Activated CD4-positive, alpha-beta T cell treated with anti-CD3 and anti-CD28 coated beads for 24 hours (primary cell): ENCODE data around the gene PTPRK.
"Not testable (repeated sequence)": the region's sequence is repeated elsewhere in the genome, so short reads cannot be mapped to it uniquely, and the experiment has no call there.

ENCODE experiments used
- DNase-seq, 2 donors: peaks; one replicate each; pipeline ENCODE4 v3.0.0-alpha.2; 2020; ENCODE audit warnings: low read depth in 2 of 2

Gene PTPRK

DNA sequence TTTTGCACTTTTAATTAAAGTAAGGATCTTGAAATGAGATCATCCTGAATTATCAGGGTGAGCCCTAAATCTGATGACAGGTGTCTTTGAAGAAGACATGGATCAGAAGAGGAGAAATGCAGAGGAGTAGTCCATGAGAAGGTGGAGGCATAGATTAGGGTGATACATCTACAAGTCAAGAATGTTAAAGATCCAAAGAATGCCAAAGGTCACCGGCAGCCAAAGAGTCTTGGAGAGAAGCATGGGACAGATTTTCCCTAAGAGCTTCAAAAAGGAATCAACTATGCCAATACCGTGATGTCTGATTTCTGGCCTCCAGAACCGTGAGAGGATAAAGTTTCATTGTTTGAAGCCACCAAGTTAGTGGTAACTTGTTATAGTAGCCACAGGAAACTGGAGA is 560.5 kb downstream of the PTPRK start:
- no peak for DNase-seq

DNA sequence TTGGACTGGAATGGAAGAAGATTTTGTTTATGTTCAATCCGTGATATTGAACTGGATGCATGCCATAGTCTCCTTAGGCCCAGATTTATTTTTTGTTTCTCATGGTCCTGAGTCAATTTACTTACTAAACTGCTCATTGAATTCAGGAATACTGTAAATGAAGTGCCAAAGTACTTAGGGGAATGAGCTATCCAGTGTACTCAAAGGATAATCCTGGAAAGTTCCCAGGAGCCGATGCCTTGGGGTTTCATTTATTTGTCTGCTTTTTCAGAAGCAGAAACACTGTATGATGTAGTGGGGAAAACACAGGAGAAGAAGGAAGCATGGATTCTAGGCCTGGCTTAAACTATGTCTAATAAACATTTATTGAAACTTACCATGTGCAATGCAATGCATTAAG is 563.4 kb downstream of the PTPRK start:
- no peak for DNase-seq

DNA sequence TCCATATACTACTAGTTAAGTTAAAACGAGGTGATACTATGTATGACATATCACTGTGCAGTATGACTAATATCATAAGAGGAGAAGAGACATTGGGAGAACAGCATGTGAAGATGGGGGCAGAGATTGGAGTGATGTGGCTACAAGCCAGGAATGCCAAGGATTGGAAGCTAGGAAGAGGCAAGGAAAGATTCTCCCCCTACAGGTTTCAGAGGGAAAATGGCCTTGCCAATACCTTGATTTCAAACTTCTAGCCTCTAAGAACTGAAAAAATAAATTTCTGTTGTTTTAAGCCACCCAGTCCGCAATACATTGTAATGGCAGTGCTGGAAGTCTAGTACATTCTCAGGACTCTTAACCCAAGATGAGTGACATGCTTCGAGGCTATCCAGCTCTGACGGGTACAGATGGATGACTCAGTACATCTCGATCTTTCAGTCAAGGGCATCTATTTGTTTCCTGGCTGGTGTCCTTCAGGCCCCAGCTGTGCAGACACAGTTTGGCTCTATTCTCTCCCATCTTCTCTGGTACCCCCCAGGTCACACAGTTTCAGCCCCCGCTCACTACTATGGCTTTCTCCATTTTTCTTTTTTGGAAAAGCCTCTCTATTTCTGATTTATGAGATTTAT is 564.0 kb downstream of the PTPRK start:
- DNase-seq, result no peak

DNA sequence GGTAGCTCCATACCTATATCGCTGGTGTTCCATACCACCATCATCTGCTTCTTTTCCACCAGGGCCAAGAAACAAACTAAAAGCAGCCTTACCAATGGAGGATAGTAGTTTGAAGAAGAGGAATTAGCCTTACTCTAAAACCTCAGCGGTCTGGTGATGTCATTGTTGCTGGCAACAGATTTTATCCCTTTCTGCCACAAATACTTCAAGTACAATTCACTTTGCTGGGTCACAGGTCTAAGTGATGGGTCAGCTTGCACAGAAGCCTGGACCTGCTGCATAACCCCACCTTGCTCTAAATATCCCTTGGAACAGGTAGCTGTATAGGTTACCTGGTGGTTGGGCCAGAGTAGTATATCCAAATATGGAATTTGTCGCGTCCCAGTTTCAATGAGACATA is 566.3 kb downstream of the PTPRK start:
- no peak for DNase-seq

DNA sequence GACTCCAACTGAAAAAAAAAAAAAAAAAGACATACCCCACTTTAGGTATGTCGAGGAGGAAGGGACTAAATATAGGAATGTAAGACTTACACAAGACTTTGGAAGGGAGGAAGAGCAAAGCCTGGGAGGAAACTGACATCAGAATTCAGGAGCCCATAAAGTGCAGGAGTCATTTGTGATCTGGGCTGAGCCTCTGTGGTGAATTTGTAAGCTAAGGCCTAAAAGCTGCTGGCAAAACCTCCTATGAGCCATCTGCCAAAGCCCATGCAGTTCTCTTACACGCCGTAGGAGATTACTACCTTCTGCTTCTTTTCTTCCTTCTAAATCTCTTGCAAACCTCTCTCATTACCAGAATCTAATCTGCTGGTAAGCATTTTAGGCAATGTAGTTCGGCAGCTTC is 567.6 kb downstream of the PTPRK start:
- no peak for DNase-seq

DNA sequence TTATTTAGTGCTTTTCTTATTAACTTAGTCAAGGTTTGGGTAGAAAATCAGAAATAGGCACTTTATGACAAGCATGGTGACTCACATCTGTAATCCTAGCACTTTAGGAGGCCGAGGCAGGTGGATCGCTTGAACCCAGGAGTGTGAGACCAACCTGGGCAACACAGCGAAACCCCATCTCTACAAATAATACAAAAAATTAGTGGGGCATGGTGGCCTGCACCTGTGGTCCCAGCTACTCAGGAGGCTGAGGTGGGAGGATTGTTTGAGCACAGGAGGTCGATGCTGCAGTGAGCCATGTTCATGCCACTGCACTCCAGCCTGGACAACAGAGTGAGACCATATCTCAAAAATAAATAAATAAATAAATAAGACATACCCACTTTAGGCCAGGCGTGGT is 568.2 kb downstream of the PTPRK start:
- DNase-seq, result no peak

DNA sequence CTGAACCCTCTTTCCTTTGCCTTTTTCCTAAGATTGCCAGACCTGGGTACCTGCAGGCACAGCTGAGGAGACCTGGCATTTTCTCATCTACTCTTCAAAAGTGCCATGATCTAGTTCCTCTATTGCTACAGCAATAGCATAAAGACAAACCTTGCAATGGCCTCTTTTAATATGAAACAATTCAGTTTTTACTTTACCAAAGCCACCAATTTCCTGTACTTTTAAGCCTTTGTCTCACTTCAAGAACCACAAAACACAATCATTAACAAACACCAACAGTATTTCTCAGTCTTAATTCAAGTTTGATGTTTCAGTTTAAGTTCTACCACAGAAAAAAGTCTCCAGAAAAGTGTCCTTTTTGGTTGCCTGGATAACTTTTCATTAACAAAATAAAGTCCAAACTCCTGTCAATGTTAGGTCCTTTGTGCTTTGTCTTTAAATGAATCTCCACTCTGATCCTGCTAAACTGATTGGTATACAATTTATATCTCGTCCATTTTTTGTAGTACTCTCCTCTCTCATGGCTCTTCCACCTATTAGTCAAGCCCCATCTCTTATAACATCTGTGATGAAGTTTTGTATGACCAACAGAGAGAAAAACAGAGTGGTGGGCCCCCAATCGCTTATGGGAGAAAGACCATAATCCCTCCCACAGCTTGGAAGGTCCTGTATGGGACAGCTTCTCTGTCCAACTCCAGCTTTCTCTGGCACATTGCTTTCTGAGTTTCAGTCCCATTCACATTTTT is 569.1 kb downstream of the PTPRK start:
- no peak for DNase-seq

DNA sequence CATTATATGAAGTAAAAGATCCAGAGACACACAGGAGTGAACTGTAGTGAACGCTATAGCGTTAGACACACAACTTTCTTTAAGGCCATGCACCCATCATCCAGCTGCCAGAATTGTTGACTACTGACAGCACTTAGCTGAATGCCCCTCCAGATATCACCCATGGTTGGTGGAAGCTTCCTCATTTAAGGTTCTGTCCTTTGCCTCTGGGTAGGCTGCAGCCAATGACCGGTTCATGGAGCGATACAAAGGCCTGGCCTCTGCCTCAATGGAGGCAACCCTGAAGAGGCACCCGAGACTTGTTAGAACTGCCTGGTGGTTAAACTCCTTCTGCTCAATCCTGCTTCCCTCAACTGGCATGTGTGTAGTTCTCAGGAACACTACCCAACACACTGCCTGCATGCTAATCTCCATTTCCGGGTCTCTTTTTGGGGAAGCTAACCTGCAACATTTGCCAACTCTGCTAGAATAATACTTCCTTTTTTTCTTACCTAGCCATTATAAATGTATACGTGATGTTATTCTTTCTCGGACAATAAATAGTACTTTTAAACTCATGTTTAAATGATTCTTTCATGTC is 569.7 kb downstream of the PTPRK start:
- DNase-seq, result no peak

DNA sequence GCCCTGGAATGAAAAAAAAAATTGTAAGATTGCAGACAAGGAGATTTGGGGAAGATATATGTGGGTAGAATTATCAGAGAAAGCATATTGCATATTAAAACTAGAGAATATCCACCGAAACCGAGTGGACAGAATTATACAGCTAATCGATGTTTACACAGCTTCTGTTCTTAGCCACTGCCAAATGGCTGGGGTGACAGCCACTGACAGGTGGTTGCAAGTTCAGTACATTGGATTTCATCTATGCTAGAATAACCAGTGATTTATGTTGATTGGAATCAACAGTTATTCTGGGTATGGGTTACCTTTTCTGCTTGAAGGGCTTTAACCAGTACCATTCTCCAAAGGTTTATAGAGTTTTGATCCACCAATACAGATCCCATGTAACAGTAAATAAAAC is 571.1 kb downstream of the PTPRK start:
- no peak for DNase-seq

DNA sequence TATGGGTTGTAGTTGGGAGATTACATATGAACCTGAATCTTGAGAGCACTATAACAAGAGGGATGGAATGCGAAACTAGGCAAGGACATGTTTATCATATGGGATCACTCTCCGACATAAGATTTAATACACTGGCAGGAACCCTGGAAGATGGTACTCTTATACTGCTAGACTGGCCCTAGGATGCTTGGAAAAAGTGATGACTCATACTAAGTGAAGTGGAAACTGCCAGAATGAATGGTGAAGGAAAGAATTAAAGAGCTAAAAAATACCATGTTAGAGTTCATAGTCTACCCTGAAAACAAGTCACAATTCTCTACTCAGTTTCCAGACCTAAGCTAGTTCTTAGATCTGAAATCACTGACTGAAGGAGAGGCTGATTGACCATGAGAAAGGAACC is 574.0 kb downstream of the PTPRK start:
- DNase-seq, result no peak

DNA sequence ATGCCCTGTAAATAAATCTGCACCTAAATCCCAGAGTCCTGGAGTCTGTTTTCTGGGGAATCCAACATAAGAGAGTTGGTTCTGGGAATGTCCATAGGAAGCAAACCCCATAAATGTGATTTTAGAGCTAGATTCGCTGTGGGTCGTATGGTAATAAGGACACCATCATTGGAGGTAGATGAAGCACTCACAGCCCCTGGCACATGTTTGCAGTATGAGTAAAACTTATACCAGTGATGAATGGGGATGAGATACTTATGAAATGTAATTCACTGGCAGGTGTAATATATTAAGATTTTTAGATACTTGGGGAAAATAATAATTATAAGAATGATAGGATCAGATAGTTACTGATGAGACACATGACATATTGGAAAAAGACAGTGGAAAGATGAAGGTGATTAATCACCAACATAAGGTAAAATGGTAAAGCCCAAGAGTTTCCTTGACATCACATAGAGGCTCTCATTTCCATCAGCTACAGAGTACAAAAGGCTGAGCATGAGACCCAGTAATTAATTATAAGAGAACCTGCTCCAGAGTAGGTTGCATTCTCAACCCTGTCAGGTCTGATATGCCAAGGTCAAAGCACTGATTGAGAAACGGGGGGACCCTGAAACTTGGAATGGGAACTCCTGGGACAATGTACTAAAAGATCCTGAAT is 574.8 kb downstream of the PTPRK start:
- no peak for DNase-seq

DNA sequence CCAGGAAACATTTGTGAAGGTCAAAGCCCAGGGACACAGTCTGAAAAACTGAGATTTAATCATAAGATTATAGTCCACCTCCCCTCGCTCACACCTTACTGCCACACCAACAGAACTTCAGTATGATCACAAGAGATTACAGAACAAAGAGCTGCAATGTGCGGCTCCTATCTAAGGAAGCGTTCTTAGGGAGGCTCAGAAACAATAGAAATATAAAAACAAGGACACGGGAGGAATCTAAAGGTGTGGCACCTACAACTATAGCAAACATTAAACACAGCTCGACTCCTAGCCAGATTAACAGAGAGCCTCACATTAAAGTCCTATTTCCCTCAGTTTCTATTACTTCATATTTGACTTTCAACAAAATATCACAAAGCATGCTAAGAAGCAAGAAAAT is 579.2 kb downstream of the PTPRK start:
- no peak for DNase-seq

DNA sequence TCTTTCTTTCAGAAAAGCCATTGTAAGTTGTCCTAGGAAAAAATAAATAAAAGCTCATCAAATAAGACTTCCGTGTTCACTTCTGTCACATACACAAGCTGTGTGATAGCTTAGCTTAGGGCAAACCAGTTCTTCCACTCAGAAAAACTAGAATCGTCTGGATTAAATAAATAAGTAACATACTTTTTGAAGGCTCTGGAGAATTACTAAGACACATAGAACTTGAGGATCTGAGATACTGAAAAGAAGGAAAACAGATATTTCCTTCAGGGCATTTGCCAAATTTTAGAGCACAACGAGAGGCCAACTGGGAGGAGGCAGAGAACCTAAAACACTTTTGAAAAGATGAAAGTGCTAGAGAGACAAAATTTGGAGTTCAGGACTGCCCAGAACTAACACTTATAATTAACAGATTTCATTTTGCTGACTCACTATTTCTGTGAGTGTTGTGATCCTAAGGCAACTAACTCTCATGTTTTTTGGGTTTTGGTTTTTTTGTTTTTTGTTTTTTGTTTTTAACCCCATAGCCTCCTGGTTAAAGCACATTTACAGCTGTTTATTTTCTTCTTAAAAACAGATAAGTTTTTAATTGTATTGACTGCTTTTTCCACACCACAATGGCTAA is 580.8 kb downstream of the PTPRK start:
- DNase-seq, result no peak

DNA sequence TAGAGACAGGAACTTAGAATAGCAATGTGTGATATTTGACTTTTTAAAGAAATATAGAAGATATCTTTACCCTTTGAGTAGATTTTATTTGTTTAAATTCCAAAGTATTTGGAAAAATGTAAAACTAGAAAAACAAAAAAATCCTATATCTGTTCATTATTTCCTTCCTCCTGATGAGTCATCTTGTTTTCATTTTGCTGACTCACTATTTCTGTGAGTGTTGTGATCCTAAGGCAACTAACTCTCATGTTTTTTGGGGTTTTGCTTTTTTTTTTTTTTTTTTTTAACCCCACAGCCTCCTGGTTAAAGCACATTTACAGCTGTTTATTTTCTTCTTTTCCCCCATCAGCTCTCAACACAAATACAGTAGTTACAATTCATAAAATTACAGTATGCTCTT is 581.7 kb downstream of the PTPRK start:
- no peak for DNase-seq

DNA sequence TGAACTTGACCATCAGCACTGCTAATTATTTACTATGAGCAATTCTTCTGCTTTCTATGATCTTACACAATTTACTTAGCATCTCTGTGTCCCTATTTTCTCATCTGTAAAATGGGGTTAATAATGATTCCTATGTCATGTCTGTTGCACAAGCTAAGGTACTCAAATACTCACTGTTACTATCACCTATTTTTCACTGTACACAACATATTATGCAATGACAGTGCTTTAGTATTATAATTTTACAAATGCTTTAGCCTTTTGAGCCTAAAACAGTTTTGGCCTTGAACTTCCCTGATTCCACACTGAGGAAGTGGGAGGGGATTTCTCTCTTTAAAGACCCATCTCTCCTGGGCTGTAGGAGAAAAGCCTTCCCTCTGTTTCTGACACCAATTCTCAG is 582.7 kb downstream of the PTPRK start:
- DNase-seq, result no peak

DNA sequence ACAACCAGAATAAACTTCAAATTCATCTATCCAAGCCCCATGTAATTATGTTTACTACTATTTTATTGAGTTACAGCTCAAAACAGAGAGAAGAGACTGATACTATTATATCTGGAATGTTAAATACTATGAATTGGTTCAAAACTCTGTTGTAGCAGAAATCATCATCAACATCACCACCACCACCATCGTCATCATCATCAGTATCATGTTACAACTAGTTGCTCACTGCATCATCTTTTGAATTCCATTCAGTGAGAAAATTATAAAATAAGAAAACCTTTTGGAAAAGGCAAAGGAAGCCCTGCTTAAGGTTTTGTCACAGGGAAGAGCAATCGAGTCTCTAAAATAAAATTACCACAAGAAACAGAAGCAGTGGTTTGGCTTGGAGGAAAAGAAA is 583.3 kb downstream of the PTPRK start:
- DNase-seq, result no peak

DNA sequence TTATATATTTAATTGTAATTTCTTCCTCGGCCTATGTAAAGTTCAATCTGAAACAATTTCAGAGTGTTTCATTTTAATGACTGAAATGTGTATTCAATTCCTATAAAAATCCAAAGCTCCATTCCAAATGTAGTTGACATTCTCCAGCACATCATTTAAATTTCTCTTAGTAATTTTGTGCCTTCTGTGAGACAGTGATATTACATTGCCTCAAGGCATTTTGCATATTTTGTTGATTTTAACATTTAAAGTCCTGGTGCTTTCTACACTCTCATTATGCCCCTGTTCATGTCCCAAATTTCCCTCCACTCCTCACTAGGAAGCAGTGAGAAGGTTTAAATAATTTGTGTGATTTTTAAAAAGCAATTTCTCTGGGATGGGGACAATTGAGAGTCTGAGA is 585.4 kb downstream of the PTPRK start:
- DNase-seq, result no peak

DNA sequence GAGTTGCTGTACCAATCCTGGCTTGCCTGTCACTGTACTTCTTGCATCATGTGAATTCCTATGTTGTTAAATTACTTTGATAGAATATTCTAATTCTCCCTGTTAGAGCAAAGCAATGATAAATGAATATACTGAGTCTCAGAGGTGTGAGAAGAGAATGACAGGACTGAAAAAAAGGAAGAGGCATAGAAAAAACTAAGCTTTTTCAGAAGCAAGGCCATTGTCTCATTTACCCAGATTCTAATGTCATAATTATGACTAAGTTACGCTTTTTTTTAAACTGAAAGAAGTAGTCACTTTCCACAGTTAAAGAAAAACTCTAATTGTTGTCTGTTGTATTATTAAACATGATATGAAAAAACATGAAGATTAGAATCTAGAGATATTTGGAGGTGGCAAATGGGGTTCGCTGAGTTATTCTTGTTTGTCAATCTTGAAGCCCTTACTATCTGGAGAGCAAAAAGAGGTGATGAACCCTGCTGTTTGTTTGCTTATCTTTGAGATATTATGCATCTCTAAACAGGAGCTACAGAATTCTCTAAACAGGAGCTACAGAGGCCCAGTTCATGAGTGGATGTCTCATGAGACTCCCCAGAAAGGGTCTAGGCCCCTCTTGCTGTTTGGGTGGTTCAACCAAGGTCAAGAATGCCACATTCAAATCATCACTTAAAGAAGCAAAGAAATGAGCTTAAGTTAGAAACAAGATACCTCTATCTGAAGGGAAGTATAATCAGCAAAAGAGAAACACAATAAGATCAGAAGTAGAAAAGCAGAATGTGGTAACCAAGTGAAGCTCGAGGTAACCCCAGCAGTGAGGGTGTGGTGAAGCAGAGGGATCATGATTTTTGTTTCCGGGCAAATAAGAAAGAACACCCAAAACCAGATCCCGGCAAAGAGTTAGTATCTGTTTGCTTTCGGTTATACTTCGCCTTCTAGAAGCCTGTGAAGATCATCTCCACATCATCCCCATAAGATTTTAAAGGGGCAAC is 586.3 kb downstream of the PTPRK start:
- DNase-seq, result no peak

DNA sequence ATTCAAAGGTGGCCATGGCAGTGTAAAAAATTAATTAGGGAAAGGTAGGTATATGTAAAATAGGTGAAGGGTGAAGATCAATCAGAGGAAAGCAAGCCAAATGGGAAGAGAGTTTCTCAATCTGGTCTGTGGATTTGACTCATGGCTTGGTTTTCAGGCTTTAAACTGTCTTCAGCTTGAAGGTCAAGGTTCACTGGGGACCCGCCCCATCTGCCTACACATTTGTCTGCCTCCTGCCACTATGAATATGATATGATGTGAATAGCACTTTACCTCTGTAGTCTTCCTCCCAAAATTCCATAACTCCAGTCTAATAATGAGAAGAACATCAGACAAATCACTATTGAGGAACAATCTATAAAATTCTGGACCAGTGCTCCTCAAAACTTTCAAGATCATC is 587.3 kb downstream of the PTPRK start:
- no peak for DNase-seq

DNA sequence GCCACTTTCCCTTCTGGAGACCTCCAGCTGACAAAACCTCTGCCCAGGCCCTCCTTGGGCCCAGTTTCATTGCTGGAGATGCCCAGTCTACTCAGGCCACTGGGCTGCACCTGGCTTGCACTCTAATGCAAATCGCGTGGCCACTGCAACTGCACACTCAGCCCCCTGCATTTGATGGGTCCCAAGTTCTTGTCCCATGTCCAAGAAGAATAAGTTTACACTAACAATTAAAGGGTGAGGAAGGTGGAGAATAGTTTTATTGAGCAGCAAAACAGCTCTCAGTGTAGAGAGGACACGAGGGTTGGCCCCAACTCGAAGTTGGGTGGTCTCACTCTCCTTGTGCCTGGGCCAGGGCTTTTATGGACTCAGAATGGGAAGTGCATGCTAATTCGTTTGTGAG is 587.7 kb downstream of the PTPRK start:
- DNase-seq, result no peak

DNA sequence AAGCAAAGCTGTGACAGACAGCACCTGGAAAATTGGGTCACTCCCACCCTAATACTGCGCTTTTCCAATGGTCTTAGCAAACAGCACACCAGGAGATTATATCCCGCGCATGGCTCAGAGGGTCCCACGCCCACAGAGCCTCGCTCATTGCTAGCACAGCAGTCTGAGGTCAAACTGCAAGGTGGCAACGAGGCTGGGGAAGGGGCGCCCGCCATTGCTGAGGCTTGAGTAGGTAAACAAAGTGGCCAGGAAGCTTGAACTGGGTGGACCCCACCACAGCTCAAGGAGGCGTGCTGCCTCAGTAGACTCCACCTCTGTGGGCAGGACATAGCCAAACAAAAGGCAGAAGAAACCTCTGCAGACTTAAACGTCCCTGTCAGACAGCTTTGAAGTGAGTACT is 594.0 kb downstream of the PTPRK start:
- DNase-seq, result not testable (repeated sequence)
